GM18517 (cell line): Measurements from ENCODE around the gene ZBTB44.

Source experiments
- ATAC-seq: cut with Tn5 transposase; IDR thresholded peaks from one replicate; pipeline ENCODE4 v1.9.1; 2021; ENCODE audit warnings: mild to moderate bottlenecking, moderate library complexity; ENCODE audit not compliant: unreplicated experiment

Gene ZBTB44

GRCh38 chr11:130216591-130217132, 98.1 kb downstream of the ZBTB44 start:
- ATAC-seq, result no peak

- no peak for ATAC-seq
Measured at GRCh38 chr11:130216221-130216550, 98.5 kb downstream of the ZBTB44 start.

- ATAC-seq, result no peak
Measured at GRCh38 chr11:130215531-130216220, 99.0 kb downstream of the ZBTB44 start.

GRCh38 chr11:130214861-130215530, 99.7 kb downstream of the ZBTB44 start:
- no peak for ATAC-seq

- ATAC-seq, result no peak
Measured at GRCh38 chr11:130213979-130214281, 100.8 kb downstream of the ZBTB44 start.

- ATAC-seq, result peak; percentile 78
Measured at GRCh38 chr11:130213143-130213978, 101.4 kb downstream of the ZBTB44 start.

GRCh38 chr11:130212431-130212961, 102.2 kb downstream of the ZBTB44 start:
- no peak for ATAC-seq

- no peak for ATAC-seq
Measured at GRCh38 chr11:130211781-130212401, 102.8 kb downstream of the ZBTB44 start.

GRCh38 chr11:130211144-130211543, 103.6 kb downstream of the ZBTB44 start:
- no peak for ATAC-seq

GRCh38 chr11:130209954-130210854, 104.5 kb downstream of the ZBTB44 start:
- no peak for ATAC-seq

- no peak for ATAC-seq
Measured at GRCh38 chr11:130209128-130209932, 105.4 kb downstream of the ZBTB44 start.

- ATAC-seq, result no peak
Measured at GRCh38 chr11:130208241-130209127, 106.2 kb downstream of the ZBTB44 start.

GRCh38 chr11:130206141-130206540, 108.6 kb downstream of the ZBTB44 start:
- no peak for ATAC-seq

GRCh38 chr11:130204703-130205095, 110.0 kb downstream of the ZBTB44 start:
- ATAC-seq, result no peak

GRCh38 chr11:130203766-130204702, 110.7 kb downstream of the ZBTB44 start:
- ATAC-seq, result no peak

GRCh38 chr11:130202818-130203689, 111.7 kb downstream of the ZBTB44 start:
- no peak for ATAC-seq
